Natural killer cell (primary cell): ENCODE measurements around the gene ERC1. TPM values are rescaled to one million over a fixed set of nuclear protein-coding genes. Genes with fewer than 3 reads are reported as not detected.

ENCODE experiments used
- ATAC-seq, 3 donors: fragments of 150-1000 bp in 2 of 3; fragments of 200-7000 bp in 1 of 3; cut with Tn5 transposase; 1 replicate in 1 of 3; 2 replicates in 2 of 3; pipeline ENCODE4 v1.10.0; 2021; ENCODE audit warnings: mild to moderate bottlenecking in 2 of 3, moderate library complexity in 2 of 3
- DNase-seq, 2 donors: peaks; one replicate each; pipeline versions ENCODE4 v3.0.0 to v3.0.0-alpha.2; 2013 to 2021; ENCODE audit warnings: mixed read lengths in 1 of 2
- H3K27ac ChIP-seq: one replicate; pipeline ENCODE4 v1.5.1; 2013; ENCODE audit warnings: mild to moderate bottlenecking, low read length
- H3K27me3 ChIP-seq: one replicate; pipeline ENCODE4 v1.6.1; 2013; ENCODE audit warnings: low read length; ENCODE audit not compliant: control insufficient read depth, insufficient read depth
- H3K36me3 ChIP-seq: one replicate; pipeline ENCODE4 v1.6.1; 2013; ENCODE audit warnings: low read length; ENCODE audit not compliant: control insufficient read depth, insufficient read depth
- H3K4me1 ChIP-seq: one replicate; pipeline ENCODE4 v1.6.1; 2013; ENCODE audit warnings: low read length; ENCODE audit not compliant: control insufficient read depth, insufficient read depth
- H3K4me3 ChIP-seq: one replicate; pipeline ENCODE4 v1.5.1; 2013; ENCODE audit warnings: low read length
- H3K9me3 ChIP-seq: one replicate; pipeline ENCODE4 v1.6.1; 2013; ENCODE audit warnings: low read length; ENCODE audit not compliant: control insufficient read depth, insufficient read depth
- H3K27ac Mint-ChIP-seq, 2 donors: one replicate each; pipeline ENCODE4 v1.8.0; 2022; ENCODE audit warnings: mild to moderate bottlenecking in 2 of 2, mixed read lengths in 2 of 2, moderate library complexity in 1 of 2
- H3K27me3 Mint-ChIP-seq, 2 donors: one replicate each; pipeline ENCODE4 v1.8.0; 2022; ENCODE audit warnings: low read depth in 2 of 2, mixed read lengths in 2 of 2
- H3K36me3 Mint-ChIP-seq: one replicate; pipeline ENCODE4 v1.8.0; 2022; ENCODE audit warnings: mixed read lengths
- H3K4me1 Mint-ChIP-seq, 2 donors: one replicate each; pipeline ENCODE4 v1.8.0; 2022; ENCODE audit warnings: mixed read lengths in 2 of 2
- H3K4me3 Mint-ChIP-seq: one replicate; pipeline ENCODE4 v1.8.0; 2022; ENCODE audit warnings: mild to moderate bottlenecking, moderate library complexity, mixed read lengths
- H3K9me3 Mint-ChIP-seq, 2 donors: one replicate each; pipeline ENCODE4 v1.8.0; 2022; ENCODE audit warnings: mixed read lengths in 2 of 2
- CTCF ChIP-seq: fragments of 200-600 bp; IDR thresholded peaks from one replicate; pipeline ENCODE4 v1.8.0; 2022; ENCODE audit warnings: antibody characterized with exemption
- WGBS: methylation state at CpG from one replicate; pipeline ENCODE4 v1.1.7; 2013; ENCODE audit warnings: missing lambda C conversion rate; ENCODE audit not compliant: insufficient coverage; 5-methylcytosine and 5-hydroxymethylcytosine counted together
- intact Hi-C: fragments of 100-400 bp; cut with micrococcal nuclease; formaldehyde crosslinking; loops from one replicate; pipeline ENCODE4 v1.14.2; 2022
- total RNA-seq, 4 donors: library from RNA; stranded (reverse); fragments of 120-200 nt in 1 of 4; gene quantifications; one replicate each; pipeline versions ENCODE4 v1.2.3 to v1.2.4, GENCODE V29; 2013 to 2022

ERC1 gene
- total RNA-seq, 3 donors from 2014 or later (not counting 1 experiment from before 2014, with no cell fraction given): 43.5 to 54.0 (median 44.9) TPM

- ATAC-seq: no peak
- Mint-ChIP-seq H3K27ac (no peak overlapping the region), H3K36me3 (no peaks in the 10 kb centered on the region), H3K4me3 (no peak overlapping the region), H3K9me3 (no peaks in the 10 kb centered on the region), H3K4me1 (no peaks in the 10 kb centered on the region), H3K27me3 (no peaks in the 10 kb centered on the region)
- H3K27ac ChIP-seq: no peak overlapping the region
- no peaks in the 10 kb centered on the region for H3K27me3 ChIP-seq
- H3K4me1 ChIP-seq: no peaks in the 10 kb centered on the region
- intact Hi-C loops: no loop called here
- no CpG with 5 or more reads among the region's 2 CpGs for WGBS
- DNase-seq: no peak
- H3K9me3 ChIP-seq: peaks cover 4% of the 10 kb centered on the region
- TF ChIP-seq CTCF: no peak
- no peak overlapping the region for H3K4me3 ChIP-seq
- peaks cover 2% of the 10 kb centered on the region for H3K36me3 ChIP-seq
These were observed 210.0 kb downstream of the ERC1 start for GRCh38 chr12:1201030-1201429.

GRCh38 chr12:1201886-1202285, 210.9 kb downstream of the ERC1 start:
- Histone ChIP-seq H3K9me3 (peaks cover 4% of the 10 kb centered on the region), H3K4me3 (no peak overlapping the region), H3K27ac (no peak overlapping the region), H3K4me1 (no peaks in the 10 kb centered on the region), H3K36me3 (peaks cover 2% of the 10 kb centered on the region), H3K27me3 (no peaks in the 10 kb centered on the region)
- ATAC-seq (no peak), DNase-seq (no peak)
- H3K9me3 Mint-ChIP-seq: no peaks in the 10 kb centered on the region
- intact Hi-C loops: no loop called here
- no peak overlapping the region for H3K4me3 Mint-ChIP-seq
- H3K36me3 Mint-ChIP-seq: no peaks in the 10 kb centered on the region
- 100% methylated on average over 1 of the region's 1 CpG for WGBS
- H3K27me3 Mint-ChIP-seq: no peaks in the 10 kb centered on the region
- no peak overlapping the region for H3K27ac Mint-ChIP-seq
- TF ChIP-seq CTCF: no peak
- H3K4me1 Mint-ChIP-seq: no peaks in the 10 kb centered on the region

- peak in 1 of 2 donors; percentile 10 for DNase-seq
- intact Hi-C loops: no loop called here
- Histone ChIP-seq H3K4me1 (no peaks in the 10 kb centered on the region), H3K4me3 (no peak overlapping the region), H3K27me3 (no peaks in the 10 kb centered on the region), H3K9me3 (peaks cover 1% of the 10 kb centered on the region), H3K36me3 (no peaks in the 10 kb centered on the region), H3K27ac (no peak overlapping the region)
- no peak for ATAC-seq
- TF ChIP-seq CTCF: no peak
- Mint-ChIP-seq H3K27ac (no peak overlapping the region), H3K4me1 (no peaks in the 10 kb centered on the region), H3K4me3 (no peak overlapping the region), H3K36me3 (no peaks in the 10 kb centered on the region), H3K9me3 (no peaks in the 10 kb centered on the region), H3K27me3 (no peaks in the 10 kb centered on the region)
These were observed 212.7 kb downstream of the ERC1 start for GRCh38 chr12:1203735-1204019.

GRCh38 chr12:1204581-1205121, 213.6 kb downstream of the ERC1 start:
- Histone ChIP-seq H3K36me3 (no peaks in the 10 kb centered on the region), H3K4me3 (peak overlapping the region; percentile 47), H3K9me3 (no peaks in the 10 kb centered on the region), H3K4me1 (no peaks in the 10 kb centered on the region), H3K27ac (peak overlapping the region; percentile 83), H3K27me3 (no peaks in the 10 kb centered on the region)
- no peak overlapping the region for H3K4me3 Mint-ChIP-seq
- no peaks in the 10 kb centered on the region for H3K9me3 Mint-ChIP-seq
- DNase-seq (peak in 1 of 2 donors; percentile 56), ATAC-seq (peak; percentile 85 to 94 (median 88))
- H3K36me3 Mint-ChIP-seq: no peaks in the 10 kb centered on the region
- TF ChIP-seq CTCF: no peak
- H3K27ac Mint-ChIP-seq: no peak overlapping the region
- H3K27me3 Mint-ChIP-seq: no peaks in the 10 kb centered on the region
- 3% methylated on average over 4 of the region's 6 CpGs for WGBS
- no peaks in the 10 kb centered on the region for H3K4me1 Mint-ChIP-seq
- intact Hi-C loops: no loop called here
